Fibroblast of skin of back (primary cell): ENCODE data around the gene BLOC1S3.

Experiments
- DNase-seq: peaks from one replicate; pipeline ENCODE4 v3.0.0-alpha.2; 2013

Gene BLOC1S3

GRCh38 chr19:45162608-45163143 lies 15.9 kb upstream of the BLOC1S3 start:
- DNase-seq, result no peak

- no peak for DNase-seq
Observed at GRCh38 chr19:45163156-45163555, 15.4 kb upstream of the BLOC1S3 start.

GRCh38 chr19:45163751-45164460 lies 14.7 kb upstream of the BLOC1S3 start:
- DNase-seq, result no peak

GRCh38 chr19:45164577-45165335 lies 13.8 kb upstream of the BLOC1S3 start:
- DNase-seq, result peak; percentile 57

- DNase-seq, result no peak
Observed at GRCh38 chr19:45166723-45167252, 11.8 kb upstream of the BLOC1S3 start.

GRCh38 chr19:45168767-45169351 lies 9.7 kb upstream of the BLOC1S3 start:
- DNase-seq, result no peak

- no peak for DNase-seq
Observed at GRCh38 chr19:45169602-45170001, 9.0 kb upstream of the BLOC1S3 start.

- no peak for DNase-seq
Observed at GRCh38 chr19:45170146-45171106, 8.2 kb upstream of the BLOC1S3 start.

- DNase-seq, result no peak
Observed at GRCh38 chr19:45171211-45171623, 7.4 kb upstream of the BLOC1S3 start.

- DNase-seq, result no peak
Observed at GRCh38 chr19:45172173-45172572, 6.4 kb upstream of the BLOC1S3 start.

- DNase-seq, result no peak
Observed at GRCh38 chr19:45172611-45173208, 5.9 kb upstream of the BLOC1S3 start.

- DNase-seq, result no peak
Observed at GRCh38 chr19:45173816-45174215, 4.8 kb upstream of the BLOC1S3 start.

- DNase-seq, result no peak
Observed at GRCh38 chr19:45175515-45176345, 2.9 kb upstream of the BLOC1S3 start.

- DNase-seq, result peak; percentile 61
Observed at GRCh38 chr19:45177817-45178261, 745 bp upstream of the BLOC1S3 start, which contains the start of gene TRAPPC6A. Gene TRAPPC6A, minus strand, starts transcription at chr19:45178237. Its CDS starts 19 bp downstream, at chr19:45178218.

GRCh38 chr19:45179072-45179891 lies 698 bp downstream of the BLOC1S3 start:
- peak; percentile 32 for DNase-seq

- DNase-seq, result no peak
Observed at GRCh38 chr19:45179892-45180370, 1.3 kb downstream of the BLOC1S3 start.

- DNase-seq, result no peak
Observed at GRCh38 chr19:45180936-45181335, 2.4 kb downstream of the BLOC1S3 start.

- no peak for DNase-seq
Observed at GRCh38 chr19:45182758-45183157, 4.2 kb downstream of the BLOC1S3 start.

GRCh38 chr19:45184115-45184514 lies 5.5 kb downstream of the BLOC1S3 start:
- no peak for DNase-seq
